OCI-LY7 (cell line): ENCODE results near the gene GPR35.

Experiments
- CTCF ChIP-seq: fragments of 200-600 bp; sonication (generic); conservative IDR thresholded peaks from 2 replicates; pipeline ENCODE4 v1.5.1; 2014; ENCODE audit warnings: mild to moderate bottlenecking, antibody characterized with exemption, low read length, moderate library complexity, mixed read lengths
- EZH2phosphoT487 ChIP-seq: fragments of 200-600 bp; sonication (generic); IDR thresholded peaks from 2 replicates; pipeline ENCODE4 v1.6.1; 2018; ENCODE audit warnings: low read depth, borderline replicate concordance, mild to moderate bottlenecking, mixed run types, antibody characterized with exemption, low read length, moderate library complexity, mixed read lengths

- TF ChIP-seq CTCF (no peak), EZH2phosphoT487 (no peak)
These were observed 4.9 kb downstream of the GPR35 start for GRCh38 chr2:240629968-240630770.
